CD4-positive, alpha-beta T cell (primary cell): ENCODE measurements around the gene MYH11. TPM values are rescaled to one million over a fixed set of nuclear protein-coding genes. Genes with fewer than 3 reads are reported as not detected.

ENCODE experiments used
- ATAC-seq: fragments of 200-7000 bp; cut with Tn5 transposase; one replicate; pipeline ENCODE4 v1.10.0; 2022; ENCODE audit warnings: mild to moderate bottlenecking; ENCODE audit not compliant: poor library complexity
- CTCF ChIA-PET: fragments of 350-600 bp; sonication (Branson Sonifier 250); formaldehyde crosslinking; loops from one replicate; lab custom pipeline; 2021; ENCODE audit warnings: antibody characterized with exemption, inconsistent platforms; lab: Charles Lee
- POLR2A ChIA-PET: fragments of 350-600 bp; sonication (Branson Sonifier 250); formaldehyde crosslinking; loops from one replicate; lab custom pipeline; 2021; ENCODE audit warnings: antibody characterized with exemption, inconsistent platforms; lab: Charles Lee
- DNase-seq, 14 experiments: peaks; one replicate each; pipeline ENCODE4 v3.0.0-alpha.2; 2013 to 2020; ENCODE audit warnings: mixed read lengths in 2 of 14
- H3K27ac ChIP-seq, 2 donors: one replicate each; pipeline versions ENCODE4 v1.5.1 to v1.7.0; 2013; ENCODE audit warnings: low read length in 2 of 2, low read depth in 1 of 2, mild to moderate bottlenecking in 1 of 2
- H3K27me3 ChIP-seq, 2 experiments: 1 replicate in 1 of 2; 2 replicates in 1 of 2; pipeline versions ENCODE4 v1.6.1 to v1.7.0; 2013; ENCODE audit warnings: low read length in 2 of 2, control low read depth in 1 of 2, mild to moderate bottlenecking in 1 of 2, moderate library complexity in 1 of 2; ENCODE audit not compliant: insufficient read depth in 2 of 2, control insufficient read depth in 1 of 2
- H3K36me3 ChIP-seq: one replicate; pipeline ENCODE4 v1.6.1; 2013; ENCODE audit warnings: low read length, control low read depth; ENCODE audit not compliant: insufficient read depth
- H3K4me1 ChIP-seq: one replicate; pipeline ENCODE4 v1.6.1; 2013; ENCODE audit warnings: low read length, control low read depth; ENCODE audit not compliant: insufficient read depth
- H3K4me3 ChIP-seq: one replicate; pipeline ENCODE4 v1.5.1; 2013; ENCODE audit warnings: mild to moderate bottlenecking, low read length, moderate library complexity
- H3K9me3 ChIP-seq, 2 experiments: 1 replicate in 1 of 2; 2 replicates in 1 of 2; pipeline versions ENCODE4 v1.6.1 to v1.7.0; 2013; ENCODE audit warnings: low read length in 2 of 2, mild to moderate bottlenecking in 2 of 2, control low read depth in 1 of 2, moderate library complexity in 1 of 2; ENCODE audit not compliant: control insufficient read depth in 1 of 2, insufficient read depth in 1 of 2
- H3K27ac Mint-ChIP-seq: one replicate; pipeline ENCODE4 v1.8.0; 2020; ENCODE audit warnings: mixed read lengths
- H3K27me3 Mint-ChIP-seq: one replicate; pipeline ENCODE4 v1.8.0; 2021; ENCODE audit warnings: mixed read lengths
- H3K36me3 Mint-ChIP-seq: one replicate; pipeline ENCODE4 v1.8.0; 2021; ENCODE audit warnings: low read depth, mixed read lengths
- H3K4me1 Mint-ChIP-seq: one replicate; pipeline ENCODE4 v1.8.0; 2021; ENCODE audit warnings: low read depth, mixed read lengths
- H3K4me3 Mint-ChIP-seq: one replicate; pipeline ENCODE4 v1.8.0; 2020; ENCODE audit warnings: mild to moderate bottlenecking, mixed read lengths
- H3K9me3 Mint-ChIP-seq: one replicate; pipeline ENCODE4 v1.8.0; 2020; ENCODE audit warnings: mixed read lengths
- intact Hi-C, 2 experiments: fragments of 100-400 bp; cut with DNase I in 1 of 2; cut with micrococcal nuclease in 1 of 2; formaldehyde crosslinking; loops; one replicate each; pipeline versions ENCODE4 v1.15.1 to v1.9.0; 2023 to 2025; cut with DNase I, micrococcal nuclease
- total RNA-seq, 174 experiments: library from RNA in 2 of 174; stranded (reverse) in 2 of 174; gene quantifications; one replicate each; pipeline ENCODE4 v1.2.3 and lab custom pipeline; 2021 to 2026
- TF ChIP-seq, protein P1 (sequence below): fragments of 200-600 bp; IDR thresholded peaks from one replicate; pipeline ENCODE4 v1.8.0; 2022; ENCODE audit warnings: antibody characterized with exemption, mild to moderate bottlenecking

MYH11 gene
- total RNA-seq, 2 experiments from 2014 or later: not detected

DNA sequence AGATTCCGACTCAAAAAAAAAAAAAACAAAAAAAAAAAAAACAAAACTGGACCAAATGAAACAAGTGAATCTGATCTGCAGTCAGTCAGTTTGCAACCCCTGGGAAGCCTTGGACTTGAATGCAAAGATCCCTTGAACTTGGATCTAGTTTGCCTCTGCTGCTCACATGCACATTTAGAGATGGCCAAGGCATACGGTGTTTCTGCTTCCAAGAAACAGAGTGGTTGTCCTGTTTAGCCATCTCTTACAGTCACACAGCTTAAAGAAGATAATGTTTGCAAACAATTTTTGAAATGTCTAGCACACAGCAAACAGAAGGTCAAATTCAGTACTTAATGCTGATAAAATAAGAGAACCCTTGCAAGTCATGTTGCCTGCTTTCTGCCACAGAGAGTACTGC lies 202.2 kb downstream of the MYH11 start:
- Histone ChIP-seq H3K4me1 (peaks cover 67% of the 10 kb centered on the region), H3K36me3 (peaks cover 28% of the 10 kb centered on the region), H3K9me3 (no peaks in the 10 kb centered on the region), H3K4me3 (no peak overlapping the region), H3K27me3 (no peaks in the 10 kb centered on the region), H3K27ac (no peak overlapping the region)
- ATAC-seq (no peak), DNase-seq (no peak)
- TF ChIP-seq, protein P1, sequence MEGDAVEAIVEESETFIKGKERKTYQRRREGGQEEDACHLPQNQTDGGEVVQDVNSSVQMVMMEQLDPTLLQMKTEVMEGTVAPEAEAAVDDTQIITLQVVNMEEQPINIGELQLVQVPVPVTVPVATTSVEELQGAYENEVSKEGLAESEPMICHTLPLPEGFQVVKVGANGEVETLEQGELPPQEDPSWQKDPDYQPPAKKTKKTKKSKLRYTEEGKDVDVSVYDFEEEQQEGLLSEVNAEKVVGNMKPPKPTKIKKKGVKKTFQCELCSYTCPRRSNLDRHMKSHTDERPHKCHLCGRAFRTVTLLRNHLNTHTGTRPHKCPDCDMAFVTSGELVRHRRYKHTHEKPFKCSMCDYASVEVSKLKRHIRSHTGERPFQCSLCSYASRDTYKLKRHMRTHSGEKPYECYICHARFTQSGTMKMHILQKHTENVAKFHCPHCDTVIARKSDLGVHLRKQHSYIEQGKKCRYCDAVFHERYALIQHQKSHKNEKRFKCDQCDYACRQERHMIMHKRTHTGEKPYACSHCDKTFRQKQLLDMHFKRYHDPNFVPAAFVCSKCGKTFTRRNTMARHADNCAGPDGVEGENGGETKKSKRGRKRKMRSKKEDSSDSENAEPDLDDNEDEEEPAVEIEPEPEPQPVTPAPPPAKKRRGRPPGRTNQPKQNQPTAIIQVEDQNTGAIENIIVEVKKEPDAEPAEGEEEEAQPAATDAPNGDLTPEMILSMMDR: no peak
- ChIA-PET POLR2A (no interaction called here), CTCF (no interaction called here)
- Mint-ChIP-seq H3K36me3 (peaks cover 55% of the 10 kb centered on the region), H3K27me3 (no peaks in the 10 kb centered on the region), H3K4me3 (no peak overlapping the region), H3K9me3 (no peaks in the 10 kb centered on the region), H3K4me1 (peaks cover 66% of the 10 kb centered on the region), H3K27ac (no peak overlapping the region)
- intact Hi-C loops: no loop called here

DNA sequence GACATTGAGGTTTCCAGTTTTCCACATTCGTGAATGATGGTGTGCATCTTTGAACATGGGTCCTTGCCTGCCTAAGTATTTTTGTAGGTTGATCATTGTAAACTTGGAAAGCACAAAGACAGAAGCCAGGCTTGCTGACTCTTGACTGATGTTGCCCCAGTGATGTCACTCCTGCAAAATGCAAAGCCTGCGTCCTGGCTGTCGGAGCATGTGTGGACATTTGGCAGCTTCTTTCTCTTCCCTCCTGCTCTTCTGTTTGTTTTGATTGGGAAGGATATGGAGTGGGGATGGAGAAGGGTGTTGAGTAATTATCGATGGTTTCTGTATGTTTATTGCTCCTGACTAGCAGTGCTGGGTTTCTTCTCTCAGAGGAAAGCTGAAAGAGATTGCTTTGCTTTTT lies 203.6 kb downstream of the MYH11 start:
- CTCF ChIA-PET: interaction anchor here (0.6 to 2.0 kb wide), 2 partner anchors 10 to 94 kb away, joined by 3 to 9 read pairs; partner anchors contain the start of gene MARF1
- Mint-ChIP-seq H3K4me1 (peaks cover 57% of the 10 kb centered on the region), H3K9me3 (no peaks in the 10 kb centered on the region), H3K27me3 (no peaks in the 10 kb centered on the region), H3K36me3 (peaks cover 48% of the 10 kb centered on the region), H3K27ac (peak overlapping the region; percentile 93), H3K4me3 (peak overlapping the region; percentile 100)
- peaks cover 28% of the 10 kb centered on the region for H3K36me3 ChIP-seq
- H3K27me3 ChIP-seq: no peaks in the 10 kb centered on the region
- POLR2A ChIA-PET: interaction anchor here (0.9 to 1.4 kb wide), 2 partner anchors 9 to 19 kb away, joined by 3 to 4 read pairs; no protein-coding TSS in a partner anchor
- no peak for ATAC-seq
- intact Hi-C loops: no loop called here
- H3K9me3 ChIP-seq: no peaks in the 10 kb centered on the region
- H3K4me1 ChIP-seq: peaks cover 59% of the 10 kb centered on the region
- H3K4me3 ChIP-seq: no peak overlapping the region
- no peak for DNase-seq
- H3K27ac ChIP-seq: no peak overlapping the region
- TF ChIP-seq, protein P1: no peak

Other genes starting within 250 kb of the MYH11 start
- gene MARF1, start 213.9 kb downstream of the MYH11 start, total RNA-seq: 100 to 1,000 TPM; 156 to 157 TPM
- 100 to 1,000 TPM in 1 of 2 experiments, 10 to 100 TPM in 1; 96.6 to 106 TPM for gene NDE1, start 206.8 kb downstream of the MYH11 start, total RNA-seq
- gene CEP20, start 31.6 kb upstream of the MYH11 start, total RNA-seq: 10 to 100 TPM; 14.4 to 15.5 TPM
- 10 to 100 TPM; 42.9 to 44.8 TPM for gene ABCC1, start 92.6 kb upstream of the MYH11 start, total RNA-seq